Loucy (cell line): ENCODE results near the gene MAP1A.
A peak's percentile ranks its signal among the peaks of the same experiment; 100 is the strongest.

ENCODE experiments used
- H2AFZ ChIP-seq: fragments of 200-600 bp; sonication (generic); 2 replicates; pipeline ENCODE4 v1.6.0; 2016; ENCODE audit warnings: antibody characterized with exemption, mild to moderate bottlenecking, low read length, moderate library complexity
- H3F3A ChIP-seq: fragments of 200-600 bp; 2 replicates; pipeline ENCODE4 v1.6.0; 2016; ENCODE audit warnings: antibody characterized with exemption, low read depth, mild to moderate bottlenecking
- H3K27me3 ChIP-seq: fragments of 200-600 bp; sonication (generic); 2 replicates; pipeline ENCODE4 v1.6.1; 2014; ENCODE audit warnings: low read length, mild to moderate bottlenecking; ENCODE audit not compliant: insufficient read depth, poor library complexity, severe bottlenecking
- H3K36me3 ChIP-seq: fragments of 200-600 bp; sonication (generic); 2 replicates; pipeline ENCODE4 v1.6.1; 2016; ENCODE audit warnings: low read length; ENCODE audit not compliant: insufficient read depth
- H3K4me1 ChIP-seq: fragments of 200-600 bp; sonication (generic); 2 replicates; pipeline ENCODE4 v1.5.1; 2014; ENCODE audit warnings: low read length, mild to moderate bottlenecking; ENCODE audit not compliant: insufficient read depth, poor library complexity, severe bottlenecking
- H3K4me2 ChIP-seq: fragments of 200-600 bp; sonication (generic); 2 replicates; pipeline ENCODE4 v1.6.0; 2014; ENCODE audit warnings: antibody characterized with exemption, low read length, low read depth, mild to moderate bottlenecking; ENCODE audit not compliant: poor library complexity, severe bottlenecking
- H3K4me3 ChIP-seq: fragments of 200-600 bp; sonication (generic); 2 replicates; pipeline ENCODE4 v1.5.1; 2014; ENCODE audit warnings: low read length, mild to moderate bottlenecking, mixed read lengths; ENCODE audit not compliant: poor library complexity, severe bottlenecking
- H3K79me2 ChIP-seq: fragments of 200-600 bp; sonication (generic); 2 replicates; pipeline ENCODE4 v1.6.1; 2014; ENCODE audit warnings: low read length; ENCODE audit not compliant: insufficient read depth
- H3K9ac ChIP-seq: fragments of 200-600 bp; sonication (generic); 2 replicates; pipeline ENCODE4 v1.6.0; 2014; ENCODE audit warnings: mild to moderate bottlenecking, low read depth, low read length, moderate library complexity; ENCODE audit not compliant: poor library complexity, severe bottlenecking
- H3K9me2 ChIP-seq: fragments of 200-600 bp; sonication (generic); replicated peaks from 2 replicates; pipeline ENCODE4 v1.6.1; 2016; ENCODE audit warnings: low read depth, low read length, mixed read lengths
- H3K9me3 ChIP-seq: fragments of 200-600 bp; sonication (generic); 2 replicates; pipeline ENCODE4 v1.6.1; 2014; ENCODE audit warnings: mild to moderate bottlenecking, antibody characterized with exemption, low read length, low read depth; ENCODE audit not compliant: insufficient read depth
- H4K20me1 ChIP-seq: fragments of 200-600 bp; sonication (generic); 2 replicates; pipeline ENCODE4 v1.6.0; 2014; ENCODE audit warnings: antibody characterized with exemption, low read length, mild to moderate bottlenecking; ENCODE audit not compliant: insufficient read depth, poor library complexity, severe bottlenecking
- EZH2phosphoT487 ChIP-seq: fragments of 200-600 bp; IDR thresholded peaks from 2 replicates; pipeline ENCODE4 v1.6.1; 2018; ENCODE audit warnings: antibody characterized with exemption, mild to moderate bottlenecking, moderate library complexity, borderline replicate concordance
- TF ChIP-seq, protein P1 (sequence below): fragments of 200-600 bp; sonication (generic); conservative IDR thresholded peaks from 2 replicates; pipeline ENCODE4 v1.5.1; 2014; ENCODE audit warnings: mild to moderate bottlenecking, antibody characterized with exemption, low read length

MAP1A gene

DNA sequence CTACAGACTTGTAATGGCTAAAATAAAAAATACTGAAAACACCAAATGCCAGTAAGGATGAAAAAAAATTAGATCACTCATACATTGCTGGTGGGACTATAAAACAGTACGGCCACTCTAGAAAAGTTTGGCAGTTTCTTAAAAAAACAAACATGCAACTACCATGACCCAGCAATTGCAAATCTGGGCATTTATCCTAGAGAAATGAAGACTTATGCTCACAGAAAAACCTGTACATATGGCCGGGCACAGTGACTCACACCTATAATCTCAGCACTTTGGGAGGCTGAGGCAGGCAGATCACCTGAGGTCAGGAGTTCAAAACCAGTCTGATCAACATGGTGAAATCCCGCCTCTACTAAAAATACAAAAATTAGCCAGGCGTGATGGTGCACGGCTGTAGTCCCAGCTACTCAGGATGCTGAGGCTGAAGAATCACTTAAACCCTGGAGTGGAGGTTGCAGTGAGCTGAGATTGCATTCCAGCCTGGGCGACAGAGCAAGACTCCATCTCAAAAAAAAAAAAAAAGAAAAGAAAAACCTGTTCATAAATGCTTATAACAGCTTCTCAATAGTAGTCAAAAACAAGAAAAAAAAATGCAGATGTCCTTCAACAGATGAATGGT is 30.0 kb upstream of the MAP1A start:
- Histone ChIP-seq H3K36me3 (peaks cover 11% of the 10 kb centered on the region; the same call in 1 of the 2 replicates), H3K9me3 (no peaks in the 10 kb centered on the region)

DNA sequence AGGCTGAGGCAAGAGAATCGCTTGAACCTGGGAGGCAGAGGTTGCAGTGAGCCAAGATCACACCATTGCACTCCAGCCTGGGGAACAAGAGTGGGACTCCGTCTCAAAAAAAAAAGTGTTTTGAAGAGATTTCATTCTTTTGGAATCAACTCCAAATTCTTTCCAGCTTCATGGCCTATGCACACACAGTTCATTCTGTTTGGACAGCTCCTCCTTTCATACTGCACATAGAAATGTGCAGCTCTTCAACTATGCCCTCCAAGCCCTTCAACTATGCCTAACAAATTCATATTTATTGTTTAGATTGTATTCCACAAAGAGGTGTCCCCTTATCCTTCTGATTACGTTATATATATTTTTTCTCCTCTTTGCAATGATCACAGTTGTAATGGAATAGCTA is 28.6 kb upstream of the MAP1A start:
- Histone ChIP-seq H2AFZ (no peak overlapping the region), H3K4me1 (peaks cover 40% of the 10 kb centered on the region), H3K9me2 (no peaks in the 10 kb centered on the region), H3F3A (peaks cover 5% of the 10 kb centered on the region; the same call in 1 of the 2 replicates), H3K27me3 (no peaks in the 10 kb centered on the region), H3K79me2 (peaks cover 26% of the 10 kb centered on the region), H3K36me3 (peaks cover 11% of the 10 kb centered on the region; the same call in 1 of the 2 replicates), H3K9me3 (no peaks in the 10 kb centered on the region), H3K4me2 (peak overlapping the region; percentile 53), H4K20me1 (peaks cover 15% of the 10 kb centered on the region), H3K4me3 (peak overlapping the region; percentile 42), H3K9ac (no peak overlapping the region)
- TF ChIP-seq, protein P1, sequence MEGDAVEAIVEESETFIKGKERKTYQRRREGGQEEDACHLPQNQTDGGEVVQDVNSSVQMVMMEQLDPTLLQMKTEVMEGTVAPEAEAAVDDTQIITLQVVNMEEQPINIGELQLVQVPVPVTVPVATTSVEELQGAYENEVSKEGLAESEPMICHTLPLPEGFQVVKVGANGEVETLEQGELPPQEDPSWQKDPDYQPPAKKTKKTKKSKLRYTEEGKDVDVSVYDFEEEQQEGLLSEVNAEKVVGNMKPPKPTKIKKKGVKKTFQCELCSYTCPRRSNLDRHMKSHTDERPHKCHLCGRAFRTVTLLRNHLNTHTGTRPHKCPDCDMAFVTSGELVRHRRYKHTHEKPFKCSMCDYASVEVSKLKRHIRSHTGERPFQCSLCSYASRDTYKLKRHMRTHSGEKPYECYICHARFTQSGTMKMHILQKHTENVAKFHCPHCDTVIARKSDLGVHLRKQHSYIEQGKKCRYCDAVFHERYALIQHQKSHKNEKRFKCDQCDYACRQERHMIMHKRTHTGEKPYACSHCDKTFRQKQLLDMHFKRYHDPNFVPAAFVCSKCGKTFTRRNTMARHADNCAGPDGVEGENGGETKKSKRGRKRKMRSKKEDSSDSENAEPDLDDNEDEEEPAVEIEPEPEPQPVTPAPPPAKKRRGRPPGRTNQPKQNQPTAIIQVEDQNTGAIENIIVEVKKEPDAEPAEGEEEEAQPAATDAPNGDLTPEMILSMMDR: no peak
- no peak for TF ChIP-seq EZH2phosphoT487

More for the DNA sequence above, 30.0 kb upstream of the MAP1A start:
- Histone ChIP-seq H3K4me2 (no peak overlapping the region), H3K9ac (no peak overlapping the region), H4K20me1 (peaks cover 25% of the 10 kb centered on the region), H3K9me2 (no peaks in the 10 kb centered on the region), H3K4me3 (no peak overlapping the region), H3K27me3 (no peaks in the 10 kb centered on the region), H3K79me2 (peaks cover 27% of the 10 kb centered on the region), H3F3A (peaks cover 5% of the 10 kb centered on the region; the same call in 1 of the 2 replicates), H3K4me1 (peaks cover 34% of the 10 kb centered on the region), H2AFZ (no peak overlapping the region)
- no peak for TF ChIP-seq EZH2phosphoT487
- TF ChIP-seq, protein P1: no peak

DNA sequence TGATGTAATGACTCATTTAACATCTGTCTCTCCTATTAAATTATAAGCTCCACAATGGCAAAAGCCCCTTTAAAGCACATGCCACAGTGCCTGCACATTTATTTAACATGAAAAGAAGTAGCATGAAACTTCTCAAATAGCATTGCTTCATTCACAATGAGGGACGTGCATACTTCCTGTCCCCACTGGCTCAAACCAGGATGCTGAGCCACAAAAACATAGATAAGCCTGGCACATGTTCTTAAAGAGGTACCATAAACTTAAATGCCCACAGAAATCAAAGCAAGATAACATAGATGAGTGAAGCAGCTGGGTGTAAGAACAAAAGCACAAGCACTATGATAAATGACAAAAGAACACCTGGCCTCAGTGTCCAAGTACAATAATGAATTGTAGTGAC is 28.2 kb upstream of the MAP1A start:
- Histone ChIP-seq H4K20me1 (peaks cover 15% of the 10 kb centered on the region), H3K9me3 (no peaks in the 10 kb centered on the region), H3K4me2 (peak overlapping the region; percentile 53), H3K9me2 (no peaks in the 10 kb centered on the region), H3K4me3 (peak overlapping the region; percentile 42), H2AFZ (no peak overlapping the region), H3K27me3 (no peaks in the 10 kb centered on the region), H3F3A (peaks cover 5% of the 10 kb centered on the region; the same call in 1 of the 2 replicates), H3K36me3 (peaks cover 11% of the 10 kb centered on the region; the same call in 1 of the 2 replicates), H3K9ac (no peak overlapping the region), H3K79me2 (peaks cover 26% of the 10 kb centered on the region), H3K4me1 (peaks cover 40% of the 10 kb centered on the region)
- TF ChIP-seq EZH2phosphoT487: no peak
- TF ChIP-seq, protein P1: no peak
